GM12874 (cell line): ENCODE measurements around the gene FOXP1.

Source experiments
- CTCF ChIP-seq: IDR thresholded peaks from 2 replicates; pipeline ENCODE4 v1.5.1; 2011; ENCODE audit warnings: low read depth, mild to moderate bottlenecking, control low read depth, low read length, moderate library complexity; ENCODE audit not compliant: insufficient read depth

The FOXP1 gene

GRCh38 chr3:71453822-71454511 is 129.6 kb downstream of the FOXP1 start:
- no peak for TF ChIP-seq CTCF

GRCh38 chr3:71453319-71453718 is 130.2 kb downstream of the FOXP1 start:
- no peak for TF ChIP-seq CTCF

GRCh38 chr3:71451812-71452211 is 131.7 kb downstream of the FOXP1 start:
- no peak for TF ChIP-seq CTCF

- no peak for TF ChIP-seq CTCF
These were observed 132.5 kb downstream of the FOXP1 start for GRCh38 chr3:71451060-71451459.

GRCh38 chr3:71450162-71450561 is 133.4 kb downstream of the FOXP1 start:
- no peak for TF ChIP-seq CTCF

- no peak for TF ChIP-seq CTCF
These were observed 135.7 kb downstream of the FOXP1 start for GRCh38 chr3:71447803-71448202.

GRCh38 chr3:71447197-71447596 is 136.3 kb downstream of the FOXP1 start:
- no peak for TF ChIP-seq CTCF
